Fibroblast of skin of right biceps (primary cell): ENCODE results near the gene XYLT1.
"Not testable (repeated sequence)": the region's sequence is repeated elsewhere in the genome, so short reads cannot be mapped to it uniquely, and the experiment has no call there.

Source experiments
- DNase-seq: peaks from one replicate; pipeline ENCODE4 v3.0.0-alpha.2; 2013

The XYLT1 gene

DNA sequence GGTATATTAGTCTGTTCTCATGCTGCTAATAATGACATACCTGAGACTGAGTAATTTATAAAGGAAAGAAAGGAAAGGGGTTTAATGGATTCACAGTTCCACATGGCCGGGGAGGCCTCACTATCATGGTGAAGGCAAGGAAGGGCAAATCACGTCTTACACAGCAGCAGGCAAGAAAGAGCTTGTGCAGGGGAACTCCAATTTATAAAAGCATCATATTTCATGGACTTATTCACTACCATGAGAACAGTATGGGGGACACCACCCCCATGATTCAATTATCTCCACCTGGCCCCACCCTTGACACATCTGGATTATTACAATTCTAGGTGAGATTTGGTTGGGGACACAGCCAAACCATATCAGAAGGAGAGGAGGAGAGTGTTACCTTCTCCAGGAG, 17.7 kb upstream of the XYLT1 start:
- DNase-seq = no peak

DNA sequence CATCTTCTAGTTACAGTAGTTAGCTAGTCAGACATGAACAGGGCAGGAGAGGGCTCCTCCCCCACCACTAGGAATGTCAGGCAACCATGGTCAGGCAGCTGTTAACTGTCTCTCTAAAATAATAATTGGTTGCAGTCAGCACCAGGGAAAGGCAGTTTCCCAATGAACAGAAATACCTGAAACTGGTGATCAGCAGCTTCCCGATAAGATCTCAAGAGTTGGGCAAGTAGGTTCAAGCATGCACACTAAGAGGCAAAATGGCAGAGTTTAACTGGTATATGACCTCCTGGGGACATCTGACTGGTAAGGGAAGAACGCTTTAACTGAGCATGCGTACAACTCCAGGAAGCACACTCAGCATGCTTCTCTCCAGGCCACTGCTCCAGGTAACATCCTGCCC, 12.6 kb upstream of the XYLT1 start:
- DNase-seq = peak; percentile 56

DNA sequence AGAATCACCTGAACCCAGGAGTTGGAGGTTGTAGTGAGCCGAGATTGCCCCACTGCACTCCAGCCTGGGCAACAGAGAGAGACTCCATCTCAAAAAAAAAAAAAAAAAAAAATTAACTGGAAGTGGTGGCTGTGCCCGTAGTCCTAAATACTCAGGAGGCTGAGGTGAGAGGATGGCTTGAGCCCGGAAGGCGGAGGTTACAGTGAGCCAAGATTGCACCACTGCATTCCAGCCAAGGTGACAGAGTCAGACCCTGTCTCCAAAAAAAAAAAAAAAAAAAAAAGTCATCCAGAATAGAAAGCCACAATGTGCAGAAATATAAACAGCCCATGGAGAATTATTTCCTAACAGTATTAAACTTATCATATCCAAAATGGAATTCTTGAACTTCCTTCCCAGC, 11.6 kb upstream of the XYLT1 start:
- DNase-seq = not testable (repeated sequence)

DNA sequence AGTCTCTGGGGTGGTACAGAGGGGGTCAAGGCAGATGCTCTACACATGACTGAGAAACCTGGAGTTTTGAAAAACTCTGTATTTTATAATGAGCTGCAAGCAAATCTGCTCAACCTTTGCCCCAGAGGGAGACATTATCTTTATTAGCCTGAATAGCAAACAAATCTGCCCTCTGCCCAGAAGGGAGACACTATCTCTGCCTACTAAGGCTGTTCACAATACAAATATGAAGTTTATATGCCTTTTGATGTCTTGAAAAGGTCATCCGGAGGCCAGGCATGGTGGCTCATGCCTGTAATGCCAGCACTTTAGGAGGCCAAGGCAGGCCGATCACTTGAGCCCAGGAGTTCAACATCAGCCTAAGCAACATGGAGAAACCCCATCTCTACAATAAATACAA, 11.0 kb upstream of the XYLT1 start:
- no peak for DNase-seq

DNA sequence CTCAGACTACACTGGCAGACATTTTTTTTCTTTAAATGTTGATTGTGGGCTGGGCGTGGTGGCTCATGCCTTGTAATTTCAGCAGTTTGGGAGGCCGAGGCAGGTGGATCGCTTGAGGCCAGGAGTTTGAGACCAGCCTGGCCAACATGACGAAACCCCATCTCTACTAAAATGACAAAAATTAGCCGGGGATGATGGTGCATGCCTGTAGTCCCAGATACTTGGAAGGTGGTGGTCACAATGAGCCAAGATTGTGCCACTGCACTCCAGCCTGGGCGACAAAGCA, 6.4 kb upstream of the XYLT1 start:
- not testable (repeated sequence) for DNase-seq

DNA sequence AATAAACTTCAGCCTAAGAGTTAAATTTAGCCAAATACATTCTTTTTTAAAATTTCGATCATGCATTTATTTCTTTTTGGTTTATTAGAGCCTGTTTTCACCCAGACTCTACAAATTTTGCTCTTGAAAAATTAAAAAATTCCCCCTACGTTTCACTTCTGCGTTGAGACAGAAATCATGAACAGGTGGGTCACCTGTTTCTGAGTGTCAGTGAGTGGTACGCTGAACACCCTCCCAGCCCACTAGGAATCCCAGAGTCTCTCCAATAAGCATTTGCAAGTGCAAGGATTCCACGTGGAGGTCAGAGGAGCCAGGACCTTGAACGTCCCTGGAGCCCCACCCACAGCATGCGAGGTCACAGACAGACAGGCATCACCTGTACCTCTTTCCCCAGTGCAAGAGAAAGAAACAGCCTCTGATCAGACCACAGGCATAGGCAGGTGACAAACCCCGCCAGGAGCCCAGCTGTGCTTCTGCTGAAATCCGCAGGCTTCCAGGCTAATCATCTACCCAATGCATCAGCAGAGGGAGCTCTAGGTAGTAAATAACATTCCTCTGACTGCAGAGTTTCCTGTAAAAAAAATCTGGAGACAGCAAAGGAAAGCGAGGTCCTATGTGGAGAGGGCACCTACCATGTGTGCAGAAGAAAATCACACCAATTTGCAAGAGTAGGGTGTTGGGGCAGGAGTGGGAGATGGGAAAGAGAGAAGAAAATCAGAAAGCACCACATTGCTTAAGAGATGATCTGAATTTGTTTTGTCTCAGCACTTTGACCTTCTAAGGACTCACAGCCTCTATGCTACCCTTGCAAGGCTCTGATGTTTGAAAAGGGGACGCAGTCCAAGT, 5.9 kb upstream of the XYLT1 start:
- peak; percentile 76 for DNase-seq

DNA sequence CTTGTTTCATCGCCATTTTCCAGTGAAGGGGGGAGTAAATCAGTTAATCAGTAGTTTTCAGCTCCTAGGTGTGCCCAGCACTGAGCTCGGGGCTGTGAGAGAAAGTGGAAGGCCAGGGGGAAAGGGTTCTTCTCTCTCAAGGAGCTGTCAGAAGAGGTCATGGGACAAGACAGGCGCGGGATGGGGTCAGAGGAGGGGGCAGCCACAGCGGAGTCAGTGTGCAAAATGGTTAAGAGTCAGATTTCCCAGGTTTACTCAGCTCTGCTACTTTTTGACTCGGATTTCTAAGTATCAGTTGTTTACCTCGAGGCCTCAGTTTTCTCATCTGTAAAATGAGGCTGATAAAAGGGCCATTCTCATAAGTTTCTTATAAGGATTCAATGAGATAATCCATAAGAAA, 4.3 kb upstream of the XYLT1 start:
- no peak for DNase-seq

DNA sequence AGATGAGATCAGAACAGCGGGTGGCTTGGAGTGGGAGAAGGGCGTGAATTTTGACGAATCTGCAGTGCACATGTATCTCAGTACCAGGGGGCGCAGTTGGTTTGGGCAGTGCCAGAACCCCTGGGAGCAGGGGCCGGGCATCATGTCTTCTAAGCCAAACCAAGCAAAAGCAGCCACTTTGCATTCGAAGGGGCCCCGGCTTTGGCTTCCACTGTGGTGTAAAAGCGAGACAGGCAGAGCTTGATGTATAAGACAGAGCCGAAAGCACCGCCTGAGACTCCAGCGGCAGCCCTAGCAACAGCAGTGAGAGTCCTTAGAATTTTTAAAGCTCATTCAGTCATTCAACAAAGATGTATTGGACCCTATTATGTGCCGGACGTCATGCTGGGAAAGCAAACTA, 3.8 kb upstream of the XYLT1 start:
- no peak for DNase-seq

DNA sequence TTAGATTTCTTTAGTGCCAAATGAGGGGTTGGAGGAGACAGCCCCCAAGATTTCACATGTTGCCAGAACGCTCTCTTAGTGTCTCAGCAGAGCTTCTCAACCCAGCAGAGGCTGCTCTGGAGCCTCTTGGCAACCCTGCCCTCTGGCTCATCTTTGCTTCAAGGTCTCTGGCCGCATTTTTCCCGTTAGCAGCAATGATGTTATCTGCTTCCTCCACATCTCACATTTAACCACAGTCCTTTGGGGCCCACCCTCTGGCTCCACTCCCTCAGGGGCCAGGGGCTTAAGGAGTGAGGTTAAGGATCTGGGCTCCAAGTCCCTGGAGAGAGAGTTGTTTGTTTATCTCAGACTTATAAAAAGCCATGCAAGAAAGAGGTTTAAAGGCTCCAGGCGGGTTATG, 3.3 kb upstream of the XYLT1 start:
- DNase-seq = peak; percentile 59

DNA sequence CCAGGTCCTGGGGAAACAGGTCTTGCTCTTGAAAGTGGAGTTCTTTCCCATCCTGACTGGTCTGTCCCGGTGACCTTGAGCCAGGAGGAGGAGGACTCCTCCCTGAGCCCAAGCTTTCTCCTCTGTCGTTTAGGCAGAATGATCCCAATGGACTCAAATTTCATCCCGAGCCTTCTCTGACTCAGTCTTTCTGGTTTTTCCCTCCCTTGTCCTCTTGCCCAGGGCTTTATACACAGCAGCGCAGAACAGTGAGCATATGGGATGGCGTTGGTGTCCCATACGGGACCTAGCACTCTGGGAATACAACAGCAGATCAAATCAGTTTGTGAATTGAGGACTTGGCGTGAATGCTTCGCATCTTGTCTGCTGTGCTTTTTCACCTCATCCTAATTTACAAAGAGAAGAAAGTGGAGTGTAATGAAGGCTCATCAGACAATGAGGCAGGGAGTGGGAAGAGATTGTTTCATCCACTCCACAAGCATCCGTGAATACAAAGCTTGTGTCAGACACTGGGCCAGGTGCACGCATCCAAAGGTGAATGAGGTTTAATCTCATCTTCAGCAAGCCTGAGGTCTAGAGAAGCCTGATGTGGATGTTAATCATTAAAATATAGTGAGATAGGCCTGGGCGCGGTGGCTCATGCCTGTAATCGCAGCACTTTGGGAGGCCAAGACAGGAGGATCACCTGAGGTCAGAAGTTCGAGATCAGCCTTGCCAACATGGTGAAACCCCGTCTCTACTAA, 1.1 kb upstream of the XYLT1 start:
- peak; percentile 81 for DNase-seq

DNA sequence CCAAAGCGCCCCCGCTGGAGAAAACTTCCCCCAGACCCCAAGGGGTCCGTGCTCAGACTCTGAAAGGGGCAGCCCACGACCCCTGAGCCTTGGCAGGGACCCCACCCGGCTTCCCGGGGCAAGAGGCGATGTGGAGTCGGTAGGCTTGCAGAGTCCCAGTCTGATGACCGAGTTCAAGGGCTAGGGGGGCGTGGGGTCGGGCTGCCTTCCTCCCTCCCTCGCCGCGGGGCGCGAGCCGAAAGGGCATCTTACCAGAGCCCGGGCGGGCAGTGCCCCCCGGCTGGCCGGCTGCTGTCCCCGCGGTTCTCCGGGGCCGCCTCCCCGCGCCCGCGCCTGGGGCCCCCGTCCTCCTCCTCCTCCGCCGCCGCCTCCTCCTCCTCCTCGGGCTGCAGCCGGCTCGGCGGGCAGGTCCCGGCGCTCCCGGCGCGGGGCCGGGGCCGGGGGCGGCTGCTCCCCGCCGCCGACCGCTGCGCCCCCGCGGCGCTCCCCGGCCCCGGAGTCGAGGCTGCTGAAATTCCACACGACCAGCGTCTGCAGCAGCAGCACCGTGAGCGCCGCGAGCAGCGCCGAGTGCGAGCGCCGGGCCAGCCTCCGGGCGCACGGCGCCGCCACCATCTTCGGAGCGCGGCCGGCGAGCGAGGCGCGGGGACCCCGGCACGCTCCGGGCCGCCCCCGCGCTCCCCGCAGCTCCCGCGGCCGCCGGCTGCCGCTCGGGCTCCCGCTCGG, 415 bp downstream of the XYLT1 start:
- no peak for DNase-seq

DNA sequence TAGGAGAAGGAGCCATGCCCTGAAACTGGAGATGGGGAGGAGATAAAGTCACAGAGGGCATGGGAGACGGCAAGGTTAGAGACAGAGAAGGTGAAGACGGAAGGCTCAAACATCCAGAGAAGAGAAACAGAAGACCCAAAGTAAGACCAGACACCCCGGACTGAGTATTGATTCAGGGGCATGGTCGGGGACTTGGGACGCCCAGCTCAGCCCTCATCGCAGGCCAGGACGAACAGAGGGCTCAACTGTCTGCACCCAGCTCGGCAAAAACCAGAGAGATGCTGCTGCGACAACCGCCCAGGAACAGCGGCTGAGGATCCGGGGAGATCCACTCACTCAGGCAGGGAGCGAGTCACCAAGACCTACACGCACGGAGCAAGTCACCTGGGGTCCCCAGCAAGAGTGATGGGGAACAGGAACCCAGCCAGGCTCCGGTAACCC, 999 bp downstream of the XYLT1 start:
- DNase-seq = no peak

DNA sequence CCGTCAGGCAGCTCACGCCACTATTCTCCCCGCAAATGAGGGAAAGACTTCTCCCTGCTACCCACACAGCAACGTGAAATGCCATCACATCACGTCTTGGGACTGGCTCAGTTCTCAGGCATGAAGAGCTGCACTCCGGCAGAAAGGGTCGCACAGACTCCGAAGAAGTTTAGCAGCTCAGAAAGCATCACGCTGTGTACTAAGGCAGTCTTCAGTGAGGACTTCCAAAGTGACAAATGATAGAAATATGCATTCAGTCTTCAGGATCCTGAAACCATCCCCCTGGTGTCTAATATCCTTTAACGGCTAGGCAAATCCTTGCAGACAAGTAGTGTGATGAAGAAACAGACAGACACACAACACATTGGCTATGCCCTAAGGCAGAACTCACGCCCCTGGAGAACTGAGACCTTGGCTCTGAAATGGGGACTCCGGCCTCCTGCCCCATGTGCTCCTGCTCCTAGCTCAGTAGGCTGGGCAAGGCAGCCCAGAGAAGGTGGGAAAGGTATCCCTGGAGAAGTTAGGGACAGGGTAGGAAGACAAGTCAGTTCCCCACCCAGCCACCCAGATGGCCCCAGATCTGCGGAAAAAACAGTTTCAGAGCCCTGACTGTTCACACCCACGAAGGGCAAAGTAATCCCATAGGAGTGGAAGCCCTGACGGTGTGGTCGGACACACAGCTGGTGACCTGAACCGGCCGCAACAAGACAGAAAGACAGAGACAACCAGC, 1.6 kb downstream of the XYLT1 start:
- peak; percentile 92 for DNase-seq

DNA sequence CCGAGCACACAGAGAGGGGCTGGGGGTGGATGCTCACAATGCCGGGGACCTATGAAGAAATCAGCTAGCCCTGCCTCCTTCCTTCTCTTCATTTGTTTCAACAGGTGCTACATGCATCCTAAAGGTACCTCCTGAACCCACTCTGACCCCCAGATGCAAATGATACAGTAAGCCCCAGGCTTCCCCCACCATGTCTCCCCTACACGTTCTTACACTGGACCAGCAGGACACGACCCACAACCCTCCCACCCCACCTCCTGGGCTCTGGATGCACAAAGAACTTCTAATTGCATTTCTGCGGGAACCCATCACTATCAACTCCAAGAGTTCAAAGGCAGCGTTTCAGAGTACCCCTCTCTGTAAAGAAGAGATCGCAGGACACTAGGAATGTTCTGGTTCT, 2.1 kb downstream of the XYLT1 start:
- DNase-seq = no peak

DNA sequence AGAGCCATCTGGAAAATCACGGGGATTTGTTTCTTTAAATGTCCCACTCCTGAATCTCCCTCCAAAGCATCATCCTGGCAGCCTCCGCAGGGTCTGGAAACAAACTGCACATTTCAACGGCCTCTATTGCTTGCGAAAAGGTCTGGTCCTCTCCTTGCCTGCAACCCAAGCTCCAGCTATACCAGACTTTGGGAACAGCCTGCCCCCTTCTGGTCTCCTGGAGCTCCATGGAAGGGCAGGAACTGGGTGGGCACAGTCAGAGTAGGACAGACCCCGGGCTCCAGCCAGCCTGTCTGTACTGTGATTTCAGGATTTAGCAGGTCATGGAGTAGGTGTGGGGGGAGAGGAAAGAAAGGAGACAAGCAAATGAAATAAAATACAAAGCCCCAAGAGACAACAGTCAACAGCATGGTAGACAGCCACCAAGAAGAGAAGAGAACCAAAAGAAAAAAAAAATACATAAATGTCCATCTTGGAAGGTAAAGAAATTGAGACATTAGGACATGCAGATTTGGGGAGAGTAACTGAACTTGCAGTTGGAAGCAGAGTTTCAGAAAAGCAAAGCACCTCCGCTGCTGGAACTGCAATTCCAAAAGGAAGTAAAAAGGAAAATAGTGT, 2.7 kb downstream of the XYLT1 start:
- peak; percentile 72 for DNase-seq

DNA sequence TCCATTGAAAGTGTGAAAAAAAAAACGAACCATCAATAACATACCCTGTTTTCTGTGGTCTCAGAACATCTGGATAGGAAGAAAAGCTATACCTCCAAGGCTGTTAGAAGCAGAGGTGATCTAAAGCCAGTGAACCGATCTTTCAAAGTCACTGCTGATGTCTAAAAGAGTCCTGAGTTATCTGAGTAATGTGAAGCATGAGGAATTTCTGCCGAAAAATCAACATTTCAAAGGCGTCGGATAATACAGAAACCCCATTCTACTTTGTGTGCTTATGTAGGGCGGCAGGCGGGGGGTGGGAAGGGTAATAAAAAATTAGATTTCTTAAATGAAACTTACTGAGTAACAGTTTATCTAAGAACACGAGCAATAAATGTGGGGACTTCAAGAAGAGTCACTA, 3.9 kb downstream of the XYLT1 start:
- DNase-seq = no peak

DNA sequence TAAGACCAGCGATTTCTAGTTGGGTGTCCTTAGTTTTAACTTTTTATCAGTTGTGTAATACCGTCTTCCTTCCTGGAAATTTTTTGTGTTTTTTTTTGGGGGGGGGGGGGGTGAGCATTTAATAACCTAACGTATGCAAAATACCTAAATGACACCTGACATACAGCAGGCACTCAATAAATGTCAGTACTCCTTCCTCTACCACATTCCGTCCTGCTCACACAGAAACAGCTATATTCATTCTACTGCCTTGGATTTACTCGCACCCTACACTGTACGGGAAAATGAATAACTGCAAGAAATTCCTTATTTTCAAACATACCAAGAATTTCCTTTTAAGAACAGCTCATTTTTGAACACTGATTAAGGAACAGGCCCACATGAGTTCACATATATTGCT, 5.3 kb downstream of the XYLT1 start:
- DNase-seq = no peak

DNA sequence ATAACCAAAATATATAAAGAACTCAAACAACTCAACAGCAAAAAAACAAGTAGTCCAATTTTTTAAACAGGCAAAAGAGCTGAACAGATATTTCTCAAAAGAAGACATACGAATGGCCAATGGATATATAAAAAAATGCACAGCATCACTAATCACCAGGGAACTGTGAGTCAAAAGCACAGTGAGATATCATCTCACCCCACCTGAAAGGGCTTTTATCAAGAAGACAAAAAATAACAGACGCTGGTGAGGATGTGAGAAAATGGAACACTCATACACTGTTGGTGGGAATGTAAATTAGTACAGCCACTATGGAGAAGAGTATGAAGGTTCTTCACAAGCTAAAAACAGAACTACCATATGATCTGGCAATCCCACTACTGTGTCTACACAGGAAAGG, 7.4 kb downstream of the XYLT1 start:
- DNase-seq = no peak

DNA sequence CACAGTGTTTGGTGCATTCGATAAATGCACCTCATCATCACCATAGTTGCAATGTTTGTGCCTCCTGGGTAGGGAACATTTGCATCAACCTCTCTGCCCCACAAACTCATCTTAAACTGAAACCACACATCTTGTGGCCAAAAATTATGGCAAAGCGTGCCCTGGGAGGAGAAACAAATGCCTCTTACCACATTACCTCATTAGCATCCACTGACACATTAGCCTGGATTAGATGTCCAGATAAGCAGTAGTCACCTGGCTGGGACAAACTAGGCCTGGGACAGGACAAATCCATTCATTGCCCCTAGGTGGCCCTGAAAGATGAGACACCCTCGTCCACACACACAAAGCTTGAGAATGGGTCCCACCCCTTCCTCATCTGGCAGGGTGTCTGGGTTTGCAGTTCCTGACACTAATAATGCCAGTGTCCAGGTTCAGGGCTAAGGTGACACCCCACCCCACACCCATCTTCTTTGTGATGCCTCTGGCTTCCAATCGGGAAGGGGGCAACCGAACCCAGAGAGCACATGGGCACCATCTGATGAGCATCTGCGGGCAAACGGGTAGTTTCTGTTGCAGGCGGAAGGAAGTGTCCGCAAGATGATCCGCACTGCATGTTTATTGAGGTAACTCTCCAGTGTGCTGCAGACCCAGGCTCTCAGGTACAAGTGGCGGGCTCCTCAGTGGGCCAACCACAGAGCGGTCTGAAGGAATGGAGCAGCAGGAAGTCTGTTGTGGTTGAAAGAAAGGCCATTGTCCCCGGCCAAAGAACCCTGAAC, 8.6 kb downstream of the XYLT1 start:
- DNase-seq = no peak

DNA sequence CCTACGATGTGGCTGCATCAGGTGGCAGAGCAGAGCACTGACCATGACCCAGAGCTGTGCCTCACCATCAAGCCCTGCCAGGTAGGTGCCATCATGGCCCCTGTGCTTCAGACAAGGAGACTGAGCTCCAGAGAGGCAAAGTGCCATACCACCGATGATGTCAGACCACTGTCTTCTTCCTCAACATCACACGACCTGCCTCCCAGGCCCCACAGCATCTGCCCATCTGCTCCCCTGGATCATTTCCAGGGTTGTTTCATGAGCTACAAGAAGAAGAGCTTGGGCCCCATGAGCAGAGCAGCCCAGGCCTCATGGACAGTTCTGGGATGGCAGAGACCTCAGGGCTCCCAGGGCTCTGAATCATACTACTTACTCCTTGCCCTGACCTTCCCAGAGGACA, 9.9 kb downstream of the XYLT1 start:
- peak; percentile 52 for DNase-seq

DNA sequence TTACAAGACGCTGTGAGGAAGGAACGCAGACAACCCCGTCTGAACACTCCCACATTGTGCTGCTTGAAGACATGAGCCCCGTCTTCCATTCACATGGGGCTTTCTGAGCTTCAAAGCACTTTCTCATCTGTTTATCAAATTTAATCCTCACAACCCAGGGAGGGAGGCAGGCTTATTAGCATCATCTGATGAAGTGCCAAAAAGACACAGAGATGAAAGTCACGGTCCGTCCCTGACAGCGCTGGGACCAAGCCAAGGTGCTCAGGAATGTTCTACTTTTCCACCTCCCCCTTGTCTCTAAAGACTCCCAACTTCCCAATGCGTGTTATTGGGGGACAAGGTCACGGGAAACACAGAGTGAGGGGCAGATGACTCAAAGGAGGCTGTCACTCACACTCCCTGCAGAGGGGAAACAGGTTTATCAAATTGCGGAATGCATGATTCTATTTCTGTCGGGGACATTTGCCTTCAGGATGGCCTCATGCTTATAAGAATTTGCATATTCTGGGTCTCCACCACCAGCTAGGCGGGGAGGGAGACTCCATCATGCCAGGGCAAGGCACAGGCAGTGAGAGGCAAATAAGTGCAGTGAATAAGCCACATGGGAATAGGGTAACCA, 10.7 kb downstream of the XYLT1 start:
- DNase-seq = peak; percentile 58

DNA sequence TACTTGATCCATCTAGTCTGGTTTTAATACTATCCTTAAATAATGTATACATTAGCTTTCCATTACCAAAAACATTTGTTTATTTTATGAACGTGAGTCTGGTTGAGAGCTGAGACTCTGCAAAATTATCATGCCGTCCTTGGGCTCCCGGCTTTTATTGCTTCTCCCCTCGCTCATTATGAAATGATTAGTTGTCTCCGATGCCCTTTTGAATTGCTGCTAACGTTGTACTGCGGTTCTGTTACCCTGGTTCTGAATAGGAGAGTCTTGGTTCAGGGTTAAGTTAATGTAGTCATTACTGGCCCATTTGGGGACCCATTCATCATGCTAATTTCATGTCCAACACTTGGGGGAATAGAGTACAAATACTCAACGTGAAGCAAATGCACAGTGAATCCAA, 12.8 kb downstream of the XYLT1 start:
- DNase-seq = no peak
